ENCODE data around the gene CCR6. TPM values are rescaled to one million over a fixed set of nuclear protein-coding genes. Genes with fewer than 3 reads are reported as not detected.

Gene CCR6
- total RNA-seq, 1 experiment from 2014 or later, result not detected

- no peaks in the 10 kb centered on the region for H3K27me3 ChIP-seq (replicated peaks; ENCODE audit: control insufficient read depth, insufficient read depth, low read length)
- CTCF ChIA-PET, result no interaction called here
- intact Hi-C loops (cut with micrococcal nuclease; ENCODE audit: unreplicated experiment), result no loop called here
- Mint-ChIP-seq H3K27ac (ENCODE audit: unreplicated experiment) (no peak overlapping the region), H3K9me3 (ENCODE audit: unreplicated experiment) (no peaks in the 10 kb centered on the region), H3K4me3 (ENCODE audit: unreplicated experiment) (no peak overlapping the region), H3K4me1 (ENCODE audit: low read depth, unreplicated experiment) (no peaks in the 10 kb centered on the region), H3K36me3 (ENCODE audit: insufficient read depth, unreplicated experiment) (no peaks in the 10 kb centered on the region), H3K27me3 (ENCODE audit: insufficient read depth, unreplicated experiment) (no peaks in the 10 kb centered on the region)
- no peaks in the 10 kb centered on the region for H3K36me3 ChIP-seq (ENCODE audit: control insufficient read depth, insufficient read depth, low read length)
- no peak for TF ChIP-seq CTCF (IDR thresholded peaks at IDR 0.05; ENCODE audit: insufficient read depth in 1 of 2, low read depth in 1 of 2, low read length in 1 of 2, severe bottlenecking in 1 of 2, unreplicated experiment in 1 of 2)
- H3K9me3 ChIP-seq, result no peaks in the 10 kb centered on the region
- POLR2A ChIA-PET, result no interaction called here
- BruUV-seq (replicated peaks), result no TSS peak
- no peak for DNase-seq
- no peaks in the 10 kb centered on the region for H3K4me1 ChIP-seq
- no peak overlapping the region for H3K4me3 ChIP-seq (ENCODE audit: low read depth, low read length)
Measured at GRCh38 chr6:167095888-167096287, 27.0 kb upstream of the CCR6 start.

GRCh38 chr6:167096991-167097390 is 25.9 kb upstream of the CCR6 start:
- CTCF ChIA-PET, result no interaction called here
- Histone ChIP-seq H3K4me1 (no peaks in the 10 kb centered on the region), H3K36me3 (ENCODE audit: control insufficient read depth, insufficient read depth, low read length) (no peaks in the 10 kb centered on the region), H3K4me3 (ENCODE audit: low read depth, low read length) (no peak overlapping the region), H3K9me3 (no peaks in the 10 kb centered on the region), H3K27me3 (replicated peaks; ENCODE audit: control insufficient read depth, insufficient read depth, low read length) (no peaks in the 10 kb centered on the region)
- Mint-ChIP-seq H3K27me3 (ENCODE audit: insufficient read depth, unreplicated experiment) (no peaks in the 10 kb centered on the region), H3K4me3 (ENCODE audit: unreplicated experiment) (no peak overlapping the region), H3K4me1 (ENCODE audit: low read depth, unreplicated experiment) (no peaks in the 10 kb centered on the region), H3K36me3 (ENCODE audit: insufficient read depth, unreplicated experiment) (no peaks in the 10 kb centered on the region), H3K27ac (ENCODE audit: unreplicated experiment) (no peak overlapping the region), H3K9me3 (ENCODE audit: unreplicated experiment) (no peaks in the 10 kb centered on the region)
- no peak for TF ChIP-seq CTCF (IDR thresholded peaks at IDR 0.05; ENCODE audit: insufficient read depth in 1 of 2, low read depth in 1 of 2, low read length in 1 of 2, severe bottlenecking in 1 of 2, unreplicated experiment in 1 of 2)
- no TSS peak for BruUV-seq (replicated peaks)
- DNase-seq, result no peak
- POLR2A ChIA-PET, result no interaction called here
- intact Hi-C loops (cut with micrococcal nuclease; ENCODE audit: unreplicated experiment), result no loop called here

- no peaks in the 10 kb centered on the region for H3K36me3 Mint-ChIP-seq (ENCODE audit: insufficient read depth, unreplicated experiment)
- no peak for DNase-seq
- no peaks in the 10 kb centered on the region for H3K4me1 Mint-ChIP-seq (ENCODE audit: low read depth, unreplicated experiment)
- no TSS peak for BruUV-seq (replicated peaks)
- H3K9me3 ChIP-seq, result no peaks in the 10 kb centered on the region
- H3K4me3 ChIP-seq (ENCODE audit: low read depth, low read length), result no peak overlapping the region
- ChIA-PET POLR2A (no interaction called here), CTCF (no interaction called here)
- H3K4me1 ChIP-seq, result no peaks in the 10 kb centered on the region
- no peaks in the 10 kb centered on the region for H3K27me3 ChIP-seq (replicated peaks; ENCODE audit: control insufficient read depth, insufficient read depth, low read length)
- H3K9me3 Mint-ChIP-seq (ENCODE audit: unreplicated experiment), result no peaks in the 10 kb centered on the region
- H3K36me3 ChIP-seq (ENCODE audit: control insufficient read depth, insufficient read depth, low read length), result no peaks in the 10 kb centered on the region
- no peak overlapping the region for H3K4me3 Mint-ChIP-seq (ENCODE audit: unreplicated experiment)
- H3K27ac Mint-ChIP-seq (ENCODE audit: unreplicated experiment), result no peak overlapping the region
- intact Hi-C loops (cut with micrococcal nuclease; ENCODE audit: unreplicated experiment), result no loop called here
- no peak for TF ChIP-seq CTCF (IDR thresholded peaks at IDR 0.05; ENCODE audit: insufficient read depth in 1 of 2, low read depth in 1 of 2, low read length in 1 of 2, severe bottlenecking in 1 of 2, unreplicated experiment in 1 of 2)
- H3K27me3 Mint-ChIP-seq (ENCODE audit: insufficient read depth, unreplicated experiment), result no peaks in the 10 kb centered on the region
Measured at GRCh38 chr6:167097770-167098169, 25.1 kb upstream of the CCR6 start.

All from Caco-2 (cell line).